Mesodermal cell (in vitro differentiated cells): Measurements from ENCODE around the gene DOCK4.
A peak's percentile ranks its signal among the peaks of the same experiment; 100 is the strongest.

Experiments used
- H3K27ac ChIP-seq: 2 replicates; pipeline ENCODE4 v1.7.0; 2013; ENCODE audit warnings: mild to moderate bottlenecking, low read depth, low read length, moderate library complexity; ENCODE audit not compliant: severe bottlenecking
- H3K36me3 ChIP-seq: 2 replicates; pipeline ENCODE4 v1.7.1; 2013; ENCODE audit warnings: mild to moderate bottlenecking, low read length, moderate library complexity; ENCODE audit not compliant: control insufficient read depth, insufficient read depth
- H3K4me1 ChIP-seq: one replicate; pipeline ENCODE4 v1.7.1; 2013; ENCODE audit warnings: mild to moderate bottlenecking, low read length; ENCODE audit not compliant: insufficient read depth, control insufficient read depth, poor library complexity, severe bottlenecking
- H3K4me3 ChIP-seq: 2 replicates; pipeline ENCODE4 v1.7.0; 2013; ENCODE audit warnings: low read length, control low read depth, mild to moderate bottlenecking; ENCODE audit not compliant: insufficient read depth, poor library complexity, severe bottlenecking; ENCODE audit errors: extremely low read depth
- H3K9me3 ChIP-seq: 2 replicates; pipeline ENCODE4 v1.7.1; 2013; ENCODE audit warnings: mild to moderate bottlenecking, low read length, moderate library complexity; ENCODE audit not compliant: control insufficient read depth
- WGBS, 2 experiments: methylation state at CpG; one replicate each; pipeline ENCODE4 v1.1.5; 2013; ENCODE audit warnings: missing lambda C conversion rate in 2 of 2; ENCODE audit not compliant: insufficient coverage in 2 of 2; 5-methylcytosine and 5-hydroxymethylcytosine counted together

DOCK4 gene

DNA sequence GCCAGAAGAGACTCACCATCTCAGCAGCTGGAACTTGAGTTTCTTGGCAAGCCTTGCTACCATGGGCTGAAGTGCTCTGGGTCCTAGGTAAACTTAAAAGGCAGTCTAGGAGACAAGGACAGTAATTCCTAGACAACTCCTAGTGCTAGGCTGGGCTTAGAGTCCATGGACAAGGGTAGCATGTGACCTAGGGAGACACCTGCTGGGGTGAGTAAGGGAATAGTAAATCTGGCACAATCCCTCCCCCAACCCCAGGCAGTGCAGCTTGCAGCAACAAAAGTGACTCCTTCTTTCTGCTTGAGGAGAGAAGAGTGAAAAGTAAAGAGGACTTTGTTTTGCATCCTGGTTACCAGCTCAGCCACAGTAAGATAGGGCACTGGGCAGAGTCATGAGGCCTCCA is 327.4 kb downstream of the DOCK4 start:
- Histone ChIP-seq H3K9me3 (peaks cover 16% of the 10 kb centered on the region), H3K4me1 (peaks cover 4% of the 10 kb centered on the region), H3K27ac (no peak overlapping the region), H3K36me3 (peaks cover 35% of the 10 kb centered on the region), H3K4me3 (no peak overlapping the region)

DNA sequence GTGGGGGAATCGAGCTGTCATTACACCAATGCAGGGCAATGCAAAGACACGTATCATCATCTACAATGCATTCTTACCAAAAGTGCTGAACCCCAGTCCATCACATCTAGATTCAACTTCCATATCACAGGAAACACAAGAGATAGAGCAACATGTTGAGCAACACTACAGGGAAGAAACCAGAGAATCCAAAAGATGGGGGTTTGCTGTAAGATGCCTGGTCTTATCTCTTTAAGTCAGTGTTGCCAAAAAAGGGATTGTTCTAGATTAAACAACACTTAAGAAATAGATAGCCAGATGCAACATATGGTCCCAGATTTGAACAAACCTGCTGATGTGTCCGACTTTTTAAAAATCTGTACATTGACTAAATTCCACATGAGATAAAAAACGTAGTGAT is 328.3 kb downstream of the DOCK4 start:
- WGBS, 2 experiments: 100% methylated on average over 3 of the region's 4 CpGs; no CpG with 5 or more reads in 1 of the 2 experiments

DNA sequence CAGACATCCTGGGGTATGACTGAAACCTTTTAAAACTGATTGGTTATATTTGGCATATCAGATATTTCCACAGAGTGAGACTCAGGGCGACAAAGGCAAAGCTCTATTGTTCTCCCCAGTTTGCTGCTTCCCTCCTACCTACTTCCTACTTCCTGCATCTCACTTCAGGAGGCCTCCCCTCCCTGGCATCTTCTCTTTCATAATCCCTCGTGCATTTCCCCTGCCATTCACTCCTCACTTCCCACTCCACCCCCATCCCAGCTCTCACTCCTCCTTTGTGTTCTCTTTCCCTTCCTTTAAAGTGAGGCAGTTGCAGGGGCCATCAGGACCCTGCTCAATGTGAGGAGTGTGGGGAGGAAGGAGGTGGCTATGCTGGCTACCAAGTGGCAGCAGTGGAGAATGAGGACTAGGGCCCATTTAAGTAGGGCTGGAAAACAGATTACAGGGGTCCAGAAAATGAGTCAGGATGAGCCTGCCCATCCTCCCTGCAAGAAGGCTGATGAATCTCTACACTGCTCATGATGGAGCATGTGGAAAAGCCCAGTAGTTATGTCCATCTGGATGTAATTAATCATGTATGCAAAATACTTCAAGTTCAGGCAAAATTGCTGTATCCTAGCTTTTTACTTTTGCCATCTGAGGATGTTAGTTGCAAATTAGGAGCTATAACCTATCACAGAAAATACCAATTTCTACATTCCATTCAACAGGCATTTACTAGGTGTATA is 332.1 kb downstream of the DOCK4 start:
- 20% methylated on average over 2 of the region's 2 CpGs; no CpG with 5 or more reads in 1 of the 2 experiments for WGBS, 2 experiments
- Histone ChIP-seq H3K4me1 (peaks cover 16% of the 10 kb centered on the region), H3K36me3 (peaks cover 48% of the 10 kb centered on the region), H3K9me3 (no peaks in the 10 kb centered on the region), H3K27ac (peak overlapping the region; percentile 81), H3K4me3 (no peak overlapping the region)

More for the DNA sequence above, 328.3 kb downstream of the DOCK4 start:
- H3K27ac ChIP-seq: no peak overlapping the region
- H3K36me3 ChIP-seq: peaks cover 34% of the 10 kb centered on the region
- peaks cover 13% of the 10 kb centered on the region for H3K4me1 ChIP-seq
- peaks cover 16% of the 10 kb centered on the region for H3K9me3 ChIP-seq
- no peak overlapping the region for H3K4me3 ChIP-seq

DNA sequence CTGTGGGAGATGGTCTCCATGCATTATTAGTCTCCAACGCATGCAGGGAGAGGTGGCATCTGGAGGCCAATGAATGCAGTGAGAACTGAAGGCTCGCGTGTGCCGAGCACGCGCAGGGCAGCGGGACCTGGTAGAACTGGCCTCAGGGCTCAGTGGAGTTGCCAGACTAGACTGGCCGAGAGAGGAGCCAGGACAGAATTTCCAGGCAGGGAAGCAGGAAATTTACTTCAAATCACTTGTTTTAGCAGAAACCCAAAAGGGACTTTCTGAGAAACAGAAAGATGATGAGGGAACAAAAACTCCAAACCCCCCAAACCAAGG is 332.9 kb downstream of the DOCK4 start:
- Histone ChIP-seq H3K9me3 (no peaks in the 10 kb centered on the region), H3K4me1 (peaks cover 16% of the 10 kb centered on the region), H3K4me3 (no peak overlapping the region), H3K27ac (peak overlapping the region; percentile 81), H3K36me3 (peaks cover 41% of the 10 kb centered on the region)
- 91% methylated on average over 7 to 8 of the region's 8 CpGs for WGBS, 2 experiments

DNA sequence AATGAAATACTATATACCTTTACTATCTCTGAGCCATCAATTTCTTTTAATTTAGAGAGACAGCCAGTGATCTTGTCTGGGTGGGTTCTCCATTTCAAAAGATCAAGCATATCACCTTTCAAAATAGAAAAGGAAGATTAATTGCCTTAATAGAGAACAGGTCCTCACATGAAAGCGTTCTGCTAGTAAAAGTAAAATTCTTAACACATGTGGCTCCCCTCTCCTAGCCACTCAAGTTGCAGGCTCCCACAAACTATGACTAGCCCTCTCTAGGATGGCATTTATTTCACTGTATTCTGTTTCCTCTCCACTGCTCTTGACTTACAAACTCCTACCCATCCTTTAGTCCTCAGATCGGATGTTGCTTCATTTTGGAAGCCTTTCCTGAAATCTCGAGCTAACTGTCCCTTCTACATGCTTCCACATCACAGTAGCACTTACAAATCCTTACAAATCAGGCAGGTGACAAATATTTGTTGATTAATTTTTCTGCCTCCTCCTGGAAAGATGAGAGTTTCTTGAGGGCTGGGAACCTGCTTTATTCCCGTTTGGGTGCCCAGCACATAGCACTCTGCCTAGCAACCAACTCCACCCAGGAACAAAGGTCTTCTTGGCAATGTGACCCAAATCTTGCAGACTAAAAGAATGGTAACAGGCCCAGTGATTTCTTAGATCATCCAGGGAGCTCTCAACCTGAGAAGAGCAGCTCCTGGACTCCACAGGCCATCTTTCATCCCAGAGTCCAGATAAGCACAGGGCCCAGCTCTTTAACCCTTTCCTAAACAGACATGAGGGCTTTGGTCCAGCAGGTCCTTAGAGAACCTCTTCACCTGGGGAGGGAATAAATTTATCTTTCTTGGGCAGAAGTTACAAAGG is 333.5 kb downstream of the DOCK4 start:
- H3K36me3 ChIP-seq: peaks cover 39% of the 10 kb centered on the region
- no peak overlapping the region for H3K4me3 ChIP-seq
- no peaks in the 10 kb centered on the region for H3K9me3 ChIP-seq
- peak overlapping the region; percentile 81 for H3K27ac ChIP-seq
- H3K4me1 ChIP-seq: peaks cover 16% of the 10 kb centered on the region
- 60 to 86% methylated on average over 2 of the region's 4 CpGs for WGBS, 2 experiments

DNA sequence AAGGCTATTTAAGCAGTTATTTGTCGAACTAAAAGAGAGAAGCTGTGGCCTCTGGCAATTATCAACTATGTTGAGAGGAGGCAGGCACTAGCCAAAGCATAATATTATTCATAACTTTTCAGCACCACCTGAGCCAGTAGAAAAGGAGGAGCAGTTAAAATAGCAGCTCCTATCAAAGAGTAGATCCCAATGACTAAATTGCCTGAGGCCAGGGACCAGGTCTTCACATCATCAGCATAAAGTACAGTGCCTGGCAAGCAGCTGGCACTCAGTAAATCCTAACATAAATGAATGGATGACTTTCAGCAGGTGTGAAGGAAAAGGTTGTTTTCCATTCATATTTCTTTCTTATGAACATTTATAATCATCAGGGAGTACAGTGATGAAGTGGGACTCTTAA is 334.9 kb downstream of the DOCK4 start:
- H3K36me3 ChIP-seq: peaks cover 48% of the 10 kb centered on the region
- no CpG with 5 or more reads among the region's 1 CpG for WGBS, 2 experiments
- H3K9me3 ChIP-seq: no peaks in the 10 kb centered on the region
- no peak overlapping the region for H3K4me3 ChIP-seq
- no peak overlapping the region for H3K27ac ChIP-seq
- H3K4me1 ChIP-seq: peaks cover 16% of the 10 kb centered on the region

DNA sequence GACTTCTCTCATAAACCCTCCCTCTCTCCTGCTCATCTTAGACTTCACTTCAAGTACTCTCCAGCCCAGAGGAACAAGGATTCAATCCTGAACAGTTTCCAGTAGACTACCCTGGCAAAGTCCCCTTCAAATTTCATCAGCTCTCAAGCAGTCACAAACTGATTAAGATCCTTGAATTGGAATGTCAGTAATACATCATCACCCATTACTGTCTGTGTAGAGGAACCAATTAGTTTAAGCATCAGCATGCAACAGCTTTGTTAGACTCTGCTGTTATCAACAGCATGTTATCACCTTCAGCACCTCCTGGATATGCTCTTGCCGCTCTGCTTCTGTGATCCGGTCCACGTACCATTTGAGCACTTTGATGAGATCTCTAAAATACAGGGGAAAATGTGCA is 336.9 kb downstream of the DOCK4 start:
- Histone ChIP-seq H3K27ac (no peak overlapping the region), H3K4me1 (peaks cover 16% of the 10 kb centered on the region), H3K36me3 (peaks cover 59% of the 10 kb centered on the region), H3K4me3 (no peak overlapping the region), H3K9me3 (no peaks in the 10 kb centered on the region)
- no CpG with 5 or more reads among the region's 3 CpGs for WGBS, 2 experiments

DNA sequence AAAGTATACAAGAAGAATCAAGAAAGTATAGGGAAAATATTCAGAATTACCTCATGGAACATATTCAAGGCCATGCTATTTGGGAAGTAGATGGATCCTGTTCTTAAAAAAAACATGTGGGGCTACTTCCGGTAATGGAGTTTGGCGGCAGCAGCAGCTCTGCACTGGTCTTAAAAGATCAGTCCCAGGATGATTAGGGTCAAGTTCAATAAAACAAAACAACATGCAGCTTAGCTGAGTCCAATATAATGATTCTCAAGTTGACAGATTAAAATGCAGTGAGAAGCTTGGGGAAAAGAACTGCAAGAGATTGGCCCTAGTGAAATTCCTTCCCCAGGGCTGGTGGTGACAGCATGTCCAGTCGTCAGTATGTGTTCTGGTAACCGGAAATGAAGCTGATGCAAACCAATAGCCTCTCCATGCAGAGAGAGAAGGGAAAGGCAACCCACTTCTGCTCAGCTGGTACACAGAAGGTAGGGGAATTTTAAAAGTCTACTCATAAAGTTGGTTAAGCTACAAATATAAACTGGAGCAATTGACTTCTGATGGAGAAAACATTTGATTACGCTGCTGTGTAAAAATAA is 338.8 kb downstream of the DOCK4 start:
- Histone ChIP-seq H3K9me3 (no peaks in the 10 kb centered on the region), H3K4me3 (no peak overlapping the region), H3K4me1 (no peaks in the 10 kb centered on the region), H3K27ac (no peak overlapping the region), H3K36me3 (peaks cover 65% of the 10 kb centered on the region)
- WGBS, 2 experiments: 92 to 100% methylated on average over 3 to 4 of the region's 5 CpGs

DNA sequence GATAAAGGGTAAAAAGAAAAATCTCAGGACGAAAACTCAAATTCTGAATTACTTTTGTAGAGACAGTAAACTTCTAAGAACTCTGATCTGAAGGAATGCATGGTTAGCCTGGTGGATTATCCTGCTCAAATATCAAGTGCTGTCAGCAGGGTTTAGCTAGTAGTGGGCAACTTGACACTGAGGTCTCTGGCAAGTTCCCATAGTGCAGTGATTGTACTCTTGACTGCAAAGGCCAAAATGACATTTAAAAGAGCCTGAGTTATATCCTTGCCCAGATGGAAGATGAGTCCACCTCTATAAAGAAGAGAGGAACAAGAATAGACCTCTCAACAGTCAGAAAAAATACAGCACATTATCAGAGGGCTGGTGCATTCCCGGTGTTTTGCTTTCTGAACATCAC is 339.4 kb downstream of the DOCK4 start:
- peaks cover 69% of the 10 kb centered on the region for H3K36me3 ChIP-seq
- 88 to 90% methylated on average over 2 of the region's 2 CpGs for WGBS, 2 experiments
- no peaks in the 10 kb centered on the region for H3K4me1 ChIP-seq
- H3K4me3 ChIP-seq: no peak overlapping the region
- H3K27ac ChIP-seq: no peak overlapping the region
- H3K9me3 ChIP-seq: no peaks in the 10 kb centered on the region

DNA sequence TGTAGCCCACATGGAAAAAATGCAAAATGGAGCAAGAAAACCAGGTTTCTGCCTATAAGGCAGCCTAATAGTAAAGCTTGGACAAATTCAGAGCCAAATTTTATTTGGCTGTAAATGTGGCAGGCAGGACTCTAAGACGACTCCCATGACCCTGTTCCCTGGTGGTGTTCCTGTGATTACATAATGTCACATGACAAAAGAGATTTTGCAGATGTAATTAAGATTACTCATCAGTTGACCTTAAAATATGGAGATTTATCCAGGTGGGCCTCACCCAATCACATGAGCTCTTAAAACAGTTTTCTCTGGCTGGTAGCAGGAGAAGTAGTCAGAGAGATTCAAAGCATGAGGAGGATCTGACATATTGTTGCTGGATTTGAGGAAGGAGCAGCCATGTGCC is 340.8 kb downstream of the DOCK4 start:
- Histone ChIP-seq H3K4me1 (no peaks in the 10 kb centered on the region), H3K9me3 (no peaks in the 10 kb centered on the region), H3K27ac (no peak overlapping the region), H3K4me3 (no peak overlapping the region), H3K36me3 (peaks cover 65% of the 10 kb centered on the region)
- 89% methylated on average over 1 of the region's 1 CpG; no CpG with 5 or more reads in 1 of the 2 experiments for WGBS, 2 experiments
